Cortex of kidney (tissue), 1 donor: ENCODE data around the gene ASMT.
A peak's percentile ranks its signal among the peaks of the same experiment; 100 is the strongest.
"Not testable (repeated sequence)": the region's sequence is repeated elsewhere in the genome, so short reads cannot be mapped to it uniquely, and the experiment has no call there.

Experiments used
- DNase-seq: peaks from one replicate; lab custom pipeline; 2025; lab: John Stamatoyannopoulos, UW

Gene ASMT

GRCh38 chrX:1614927-1615326 lies at the start of gene ASMT:
Gene ASMT (plus strand): TSS chrX:1615059. CDS start chrX:1615200, 141 bp downstream.
- DNase-seq: no peak

- DNase-seq: not testable (repeated sequence)
Measured at GRCh38 chrX:1574181-1574580, 40.7 kb upstream of the ASMT start.

GRCh38 chrX:1576201-1576992 lies 38.5 kb upstream of the ASMT start:
- DNase-seq: no peak

GRCh38 chrX:1577845-1578244 lies 37.0 kb upstream of the ASMT start:
- DNase-seq: no peak

- DNase-seq: no peak
Measured at GRCh38 chrX:1578511-1579173, 36.2 kb upstream of the ASMT start.

- DNase-seq: no peak
Measured at GRCh38 chrX:1581132-1581531, 33.7 kb upstream of the ASMT start.

GRCh38 chrX:1582686-1583437 lies 32.0 kb upstream of the ASMT start:
- no peak for DNase-seq

- no peak for DNase-seq
Measured at GRCh38 chrX:1584237-1585011, 30.4 kb upstream of the ASMT start.

- DNase-seq: no peak
Measured at GRCh38 chrX:1587161-1587560, 27.7 kb upstream of the ASMT start.

- no peak for DNase-seq
Measured at GRCh38 chrX:1589356-1590130, 25.3 kb upstream of the ASMT start.

GRCh38 chrX:1591102-1591862 lies 23.6 kb upstream of the ASMT start, which contains the start of gene AKAP17A:
Gene AKAP17A (plus strand): TSS chrX:1591604. CDS start chrX:1593463, 1,859 bp downstream.
- peak; percentile 70 for DNase-seq

- no peak for DNase-seq
Measured at GRCh38 chrX:1591863-1592469, 22.9 kb upstream of the ASMT start.

- DNase-seq: no peak
Measured at GRCh38 chrX:1592470-1593142, 22.3 kb upstream of the ASMT start.

- no peak for DNase-seq
Measured at GRCh38 chrX:1593286-1594271, 21.3 kb upstream of the ASMT start.

GRCh38 chrX:1595711-1596060 lies 19.2 kb upstream of the ASMT start:
- no peak for DNase-seq

GRCh38 chrX:1596676-1597344 lies 18.0 kb upstream of the ASMT start:
- DNase-seq: no peak

GRCh38 chrX:1597345-1598020 lies 17.4 kb upstream of the ASMT start:
- DNase-seq: no peak
